B cell (primary cell): ENCODE measurements around the gene KCNJ6.

Source experiments
- EZH2 ChIP-seq: IDR thresholded peaks from 2 replicates; pipeline ENCODE4 v1.6.1; 2012; ENCODE audit warnings: borderline replicate concordance, low read depth, mild to moderate bottlenecking, moderate library complexity, low read length; ENCODE audit not compliant: insufficient read depth, poor library complexity, severe bottlenecking
- TF ChIP-seq, protein P1 (sequence below): fragments of 200-600 bp; IDR thresholded peaks from one replicate; pipeline ENCODE4 v1.8.0; 2022; ENCODE audit warnings: antibody characterized with exemption, mild to moderate bottlenecking

DNA sequence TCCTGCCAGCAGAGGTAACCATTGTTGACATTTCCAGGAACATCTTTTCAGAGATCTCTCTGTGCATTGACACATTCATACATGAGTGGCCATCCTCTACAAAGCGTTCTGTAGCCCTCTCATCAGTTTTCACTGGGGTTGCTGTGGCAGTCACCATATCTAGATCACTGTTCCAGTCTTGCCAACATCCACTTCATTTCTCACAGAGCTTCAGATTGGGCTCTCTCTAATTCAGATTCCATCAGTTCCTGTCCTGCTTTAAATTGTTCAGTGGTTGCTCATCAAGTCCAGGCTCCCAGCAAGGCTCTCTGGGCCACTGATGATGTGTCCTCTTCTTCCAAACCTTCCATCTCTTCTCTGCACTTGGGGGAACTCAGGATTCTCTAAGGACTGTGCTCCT, 173.7 kb downstream of the KCNJ6 start:
- TF ChIP-seq, protein P1, sequence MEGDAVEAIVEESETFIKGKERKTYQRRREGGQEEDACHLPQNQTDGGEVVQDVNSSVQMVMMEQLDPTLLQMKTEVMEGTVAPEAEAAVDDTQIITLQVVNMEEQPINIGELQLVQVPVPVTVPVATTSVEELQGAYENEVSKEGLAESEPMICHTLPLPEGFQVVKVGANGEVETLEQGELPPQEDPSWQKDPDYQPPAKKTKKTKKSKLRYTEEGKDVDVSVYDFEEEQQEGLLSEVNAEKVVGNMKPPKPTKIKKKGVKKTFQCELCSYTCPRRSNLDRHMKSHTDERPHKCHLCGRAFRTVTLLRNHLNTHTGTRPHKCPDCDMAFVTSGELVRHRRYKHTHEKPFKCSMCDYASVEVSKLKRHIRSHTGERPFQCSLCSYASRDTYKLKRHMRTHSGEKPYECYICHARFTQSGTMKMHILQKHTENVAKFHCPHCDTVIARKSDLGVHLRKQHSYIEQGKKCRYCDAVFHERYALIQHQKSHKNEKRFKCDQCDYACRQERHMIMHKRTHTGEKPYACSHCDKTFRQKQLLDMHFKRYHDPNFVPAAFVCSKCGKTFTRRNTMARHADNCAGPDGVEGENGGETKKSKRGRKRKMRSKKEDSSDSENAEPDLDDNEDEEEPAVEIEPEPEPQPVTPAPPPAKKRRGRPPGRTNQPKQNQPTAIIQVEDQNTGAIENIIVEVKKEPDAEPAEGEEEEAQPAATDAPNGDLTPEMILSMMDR: no peak
- TF ChIP-seq EZH2: no peak
